Measurements from ENCODE around the gene RNF214. TPM values are rescaled to one million over a fixed set of nuclear protein-coding genes. Genes with fewer than 3 reads are reported as not detected.

Gene RNF214
- total RNA-seq, 1 donor = 13.7 TPM

DNA sequence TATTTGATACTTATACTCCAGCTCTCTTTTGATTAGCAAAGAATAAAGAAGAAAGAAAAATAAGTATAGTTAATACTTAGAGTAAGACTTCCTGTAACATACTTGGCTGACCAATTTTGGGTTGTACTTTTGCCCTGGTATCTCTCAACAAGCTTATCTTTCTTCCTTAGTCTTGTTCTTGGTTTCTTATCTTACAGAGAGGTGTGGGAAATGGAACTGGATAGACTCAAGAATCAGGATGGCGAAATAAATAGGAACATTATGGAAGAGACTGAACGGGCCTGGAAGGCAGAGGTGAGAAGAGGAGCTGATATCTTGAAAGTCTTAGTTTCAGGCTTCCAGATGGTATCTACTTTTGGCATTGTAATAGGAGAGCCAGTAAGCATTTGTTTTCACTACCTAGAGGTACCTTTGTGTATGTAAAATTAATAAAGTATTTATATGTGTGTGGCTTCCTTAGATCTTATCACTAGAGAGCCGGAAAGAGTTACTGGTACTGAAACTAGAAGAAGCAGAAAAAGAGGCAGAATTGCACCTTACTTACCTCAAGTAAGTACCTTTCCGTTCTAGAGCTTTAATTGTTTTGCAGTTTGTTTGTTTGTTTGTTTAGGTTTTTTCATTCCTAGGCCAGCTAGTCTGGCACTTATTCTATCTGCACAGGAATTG is 47.4 kb downstream of the RNF214 start:
- no peak for DNase-seq (ENCODE audit: low read depth in 2 of 3, low spot score in 2 of 3)

- DNase-seq (ENCODE audit: low read depth in 2 of 3, low spot score in 2 of 3) = no peak
These were observed 48.7 kb downstream of the RNF214 start for GRCh38 chr11:117281159-117281558.

DNA sequence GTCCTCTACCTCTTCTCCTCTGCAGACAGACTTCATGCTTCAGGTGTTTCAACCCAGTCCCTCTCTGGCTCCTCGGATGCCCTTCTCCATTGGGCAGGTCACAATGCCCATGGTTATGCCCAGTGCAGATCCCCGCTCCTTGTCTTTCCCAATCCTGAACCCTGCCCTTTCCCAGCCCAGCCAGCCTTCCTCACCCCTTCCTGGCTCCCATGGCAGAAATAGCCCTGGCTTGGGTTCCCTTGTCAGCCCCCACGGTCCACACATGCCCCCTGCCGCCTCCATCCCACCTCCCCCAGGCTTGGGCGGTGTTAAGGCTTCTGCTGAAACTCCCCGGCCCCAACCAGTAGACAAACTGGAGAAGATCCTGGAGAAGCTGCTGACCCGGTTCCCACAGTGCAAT is 49.4 kb downstream of the RNF214 start:
- no peak for DNase-seq (ENCODE audit: low read depth in 2 of 3, low spot score in 2 of 3)

GRCh38 chr11:117282956-117283355 is 50.5 kb downstream of the RNF214 start:
- DNase-seq (ENCODE audit: low read depth in 2 of 3, low spot score in 2 of 3) = no peak

GRCh38 chr11:117284053-117284452 is 51.6 kb downstream of the RNF214 start:
- DNase-seq (ENCODE audit: low read depth in 2 of 3, low spot score in 2 of 3) = no peak

- DNase-seq (ENCODE audit: low read depth in 2 of 3, low spot score in 2 of 3) = no peak
These were observed 54.1 kb downstream of the RNF214 start for GRCh38 chr11:117286588-117286987.

- no peak for DNase-seq (ENCODE audit: low read depth in 2 of 3, low spot score in 2 of 3)
These were observed 55.2 kb downstream of the RNF214 start for GRCh38 chr11:117287668-117288067.

DNA sequence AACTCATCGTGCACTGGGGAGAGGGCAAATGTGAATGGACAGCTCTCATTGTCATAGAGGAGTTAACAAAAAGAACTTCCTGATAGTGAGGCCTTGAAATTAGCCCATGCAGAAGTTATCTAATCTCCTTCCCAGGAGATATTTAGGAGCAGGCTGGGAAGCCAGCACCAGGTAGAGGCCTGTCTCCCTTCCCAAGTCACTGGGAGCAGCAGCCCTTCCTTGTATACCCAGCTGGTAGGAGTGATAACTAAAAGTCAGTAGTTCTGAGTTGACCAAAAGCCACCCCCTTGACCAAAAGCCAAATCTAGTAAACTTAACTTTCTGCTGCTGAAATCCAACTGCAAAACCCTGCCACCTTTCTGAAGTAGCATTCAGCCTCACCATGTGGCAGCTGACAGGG is 57.3 kb downstream of the RNF214 start:
- DNase-seq (ENCODE audit: low read depth in 2 of 3, low spot score in 2 of 3) = no peak

DNA sequence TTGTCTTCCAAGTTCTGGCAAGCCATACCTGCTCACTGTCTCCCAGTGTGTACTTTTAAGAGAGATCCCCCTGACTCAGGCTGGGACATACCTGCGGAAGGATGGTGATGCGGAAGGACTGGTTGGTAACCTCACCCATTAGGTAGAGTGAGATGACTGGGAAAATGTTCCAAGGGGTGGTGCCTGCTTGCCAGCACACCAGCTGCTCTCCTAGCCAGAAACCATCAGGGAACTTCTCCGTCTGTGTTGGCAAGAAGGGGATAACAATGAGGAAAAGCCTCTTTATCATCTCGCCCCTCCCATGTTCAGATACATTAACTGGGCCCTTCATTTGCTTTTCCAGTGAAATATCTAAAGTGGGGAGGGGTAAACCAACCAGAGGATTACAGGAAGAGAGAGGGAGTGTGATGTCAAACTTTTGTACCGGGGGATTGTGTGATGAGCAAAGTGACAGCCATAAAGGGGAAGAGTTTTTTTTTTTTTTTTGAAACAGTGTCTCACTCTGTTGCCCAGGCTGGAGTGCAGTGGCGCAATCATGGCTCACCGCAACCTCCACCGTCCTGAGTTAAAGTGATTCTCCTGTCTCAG is 58.4 kb downstream of the RNF214 start, which contains the start of gene BACE1-AS:
Gene BACE1-AS (plus strand): TSS at position 538 of the 588 bp plus-strand sequence.
- DNase-seq (ENCODE audit: low read depth in 2 of 3, low spot score in 2 of 3) = no peak

- DNase-seq (ENCODE audit: low read depth in 2 of 3, low spot score in 2 of 3) = no peak
These were observed 60.1 kb downstream of the RNF214 start for GRCh38 chr11:117292616-117293015.

GRCh38 chr11:117295438-117296137 is 63.1 kb downstream of the RNF214 start:
- no peak for DNase-seq (ENCODE audit: low read depth in 2 of 3, low spot score in 2 of 3)

DNA sequence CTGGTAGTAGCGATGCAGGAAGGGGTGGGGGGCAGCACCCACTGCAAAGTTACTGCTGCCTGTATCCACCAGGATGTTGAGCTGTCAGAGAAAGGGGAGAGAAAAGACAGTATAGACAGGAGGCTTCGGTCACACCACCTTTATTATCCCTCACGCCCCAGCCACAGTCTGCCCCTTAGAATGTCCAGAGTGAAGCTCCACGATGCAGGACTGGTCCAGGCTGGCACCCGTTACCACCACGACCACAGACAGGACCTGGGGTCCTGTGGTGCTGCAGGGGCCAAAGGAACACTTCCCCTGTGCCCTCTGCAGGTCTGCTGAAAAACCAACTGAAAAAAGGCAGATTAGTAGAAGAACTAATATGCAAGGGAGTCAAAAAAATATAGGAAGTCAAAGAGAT is 64.4 kb downstream of the RNF214 start:
- DNase-seq (ENCODE audit: low read depth in 2 of 3, low spot score in 2 of 3) = no peak

- DNase-seq (ENCODE audit: low read depth in 2 of 3, low spot score in 2 of 3) = no peak
These were observed 65.7 kb downstream of the RNF214 start for GRCh38 chr11:117298195-117298594.

GRCh38 chr11:117299351-117300282 is 67.1 kb downstream of the RNF214 start:
- DNase-seq (ENCODE audit: low read depth in 2 of 3, low spot score in 2 of 3) = no peak

GRCh38 chr11:117300283-117300663 is 67.8 kb downstream of the RNF214 start:
- no peak for DNase-seq (ENCODE audit: low read depth in 2 of 3, low spot score in 2 of 3)

GRCh38 chr11:117300773-117301172 is 68.3 kb downstream of the RNF214 start:
- DNase-seq (ENCODE audit: low read depth in 2 of 3, low spot score in 2 of 3) = no peak

- no peak for DNase-seq (ENCODE audit: low read depth in 2 of 3, low spot score in 2 of 3)
These were observed 69.8 kb downstream of the RNF214 start for GRCh38 chr11:117302228-117302627.

- DNase-seq (ENCODE audit: low read depth in 2 of 3, low spot score in 2 of 3) = no peak
These were observed 70.6 kb downstream of the RNF214 start for GRCh38 chr11:117303101-117303500.

GRCh38 chr11:117303646-117304315 is 71.3 kb downstream of the RNF214 start:
- no peak for DNase-seq (ENCODE audit: low read depth in 2 of 3, low spot score in 2 of 3)

GRCh38 chr11:117305145-117305544 is 72.7 kb downstream of the RNF214 start:
- no peak for DNase-seq (ENCODE audit: low read depth in 2 of 3, low spot score in 2 of 3)

Measured in hematopoietic multipotent progenitor cell (in vitro differentiated cells).